GM19455 (cell line): ENCODE measurements around the gene DNAH2.

Source experiments
- ATAC-seq: cut with Tn5 transposase; IDR thresholded peaks from one replicate; pipeline ENCODE4 v1.9.1; 2021; ENCODE audit not compliant: unreplicated experiment

DNAH2 gene

DNA sequence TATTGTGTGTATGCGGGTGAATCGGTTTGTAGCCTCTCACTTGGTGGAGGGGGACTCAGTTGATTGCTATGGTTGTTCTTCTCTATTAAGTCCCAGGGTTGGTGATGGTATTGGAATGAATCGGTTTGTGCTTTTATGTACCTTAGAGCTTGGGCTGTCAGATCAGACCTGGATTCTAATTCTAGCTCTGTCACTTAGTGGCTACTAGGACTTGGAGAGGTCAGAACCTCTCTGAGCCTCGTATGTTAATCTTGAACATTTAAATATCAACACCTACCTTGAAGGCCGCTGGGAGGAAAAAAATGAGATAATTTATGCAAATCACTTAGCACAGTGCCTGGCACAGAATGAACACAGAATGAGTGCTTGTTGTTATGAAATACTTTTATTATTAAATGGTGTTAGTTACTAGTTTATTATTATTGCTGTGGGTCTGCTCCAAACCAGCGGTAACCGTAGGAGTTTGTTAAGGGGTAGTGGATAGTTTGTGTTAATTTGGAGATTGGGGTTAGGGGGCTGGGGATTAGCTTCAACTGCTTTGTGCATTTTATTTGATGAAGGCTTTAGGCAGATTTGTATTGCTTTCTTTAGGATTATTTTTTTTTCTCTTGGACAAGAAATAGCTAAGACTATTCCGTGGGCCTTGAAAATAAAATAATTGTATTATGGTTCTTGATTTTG, 120.0 kb downstream of the DNAH2 start:
- no peak for ATAC-seq

DNA sequence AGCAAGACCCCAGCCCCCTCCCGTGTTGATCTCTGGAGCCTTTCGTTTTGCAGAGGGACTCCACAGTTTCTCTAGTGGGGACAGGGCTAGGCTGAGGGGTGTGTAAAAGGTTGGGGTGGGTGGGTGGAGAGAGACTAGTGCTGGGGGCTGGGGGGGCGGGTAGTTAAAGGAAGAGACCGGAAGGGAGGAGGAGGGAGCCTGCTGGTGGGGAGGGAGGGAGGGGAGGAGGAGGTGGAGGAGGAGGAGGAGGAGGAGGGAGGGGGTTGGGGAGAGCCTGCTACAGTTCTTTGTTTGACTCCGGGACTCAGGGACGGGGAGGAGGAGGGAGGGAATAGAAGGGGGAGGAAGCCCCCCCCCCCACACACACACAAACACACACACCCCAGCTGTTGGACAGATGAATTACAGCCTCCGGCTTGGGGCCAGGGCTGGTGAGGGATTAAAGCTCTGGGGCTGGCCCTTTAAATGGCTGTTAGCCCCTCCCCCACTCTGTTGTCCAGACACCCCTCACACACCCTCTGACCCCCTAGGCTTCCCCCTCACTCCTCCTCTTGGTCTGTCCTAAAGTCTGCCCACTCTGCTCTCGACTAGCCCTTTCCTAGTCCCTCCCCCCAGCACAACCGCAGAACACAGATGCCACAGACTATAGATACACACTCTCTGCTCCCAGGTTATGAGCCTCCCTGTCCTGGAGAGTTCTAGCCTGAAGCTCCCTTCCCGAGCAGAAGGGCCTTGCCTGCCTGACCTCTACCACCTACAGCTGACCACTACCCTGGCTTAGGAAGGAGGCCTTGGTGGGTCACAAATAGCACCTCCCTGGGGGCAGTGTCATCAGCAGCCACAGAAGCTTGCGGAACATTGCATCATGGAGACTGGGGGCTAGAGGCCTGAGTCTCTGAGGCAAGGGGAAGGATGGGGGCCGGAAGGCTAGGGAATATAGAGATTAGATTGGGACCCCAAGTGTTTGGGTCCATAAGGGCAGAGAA, 120.8 kb downstream of the DNAH2 start:
- no peak for ATAC-seq

DNA sequence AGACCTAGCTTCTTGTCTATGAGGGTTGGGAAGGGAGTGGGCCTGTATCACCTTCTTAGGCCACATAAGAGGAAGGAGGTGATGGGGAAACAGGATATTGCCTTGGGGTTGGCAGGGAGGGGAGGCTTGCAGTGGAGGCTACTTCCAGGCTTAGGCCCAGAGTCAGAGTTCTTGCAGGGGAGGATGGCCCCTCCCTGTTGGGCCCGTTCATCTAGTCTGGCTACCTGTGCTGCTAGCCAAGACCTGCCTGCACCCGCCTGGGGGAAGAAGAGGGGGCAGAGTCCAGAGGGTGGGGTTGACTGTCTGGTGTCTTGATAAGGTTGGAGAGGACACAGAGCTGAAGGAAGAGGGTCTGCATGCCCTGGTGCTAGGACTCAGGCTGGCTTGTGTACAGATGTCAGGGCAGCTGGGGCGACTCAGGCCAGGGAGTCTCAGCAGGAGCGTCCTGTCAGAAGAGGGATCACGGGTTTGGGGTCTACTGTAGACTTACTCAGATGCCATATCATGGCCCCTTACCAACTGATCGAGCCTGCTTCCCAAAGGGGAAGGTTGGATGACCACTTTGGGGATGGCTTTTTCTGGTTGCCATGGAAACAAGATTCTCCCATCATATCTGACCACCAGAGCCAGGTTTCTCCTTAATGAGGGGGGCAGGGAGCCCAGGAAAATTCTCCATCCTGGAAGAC, 121.8 kb downstream of the DNAH2 start:
- ATAC-seq = no peak

DNA sequence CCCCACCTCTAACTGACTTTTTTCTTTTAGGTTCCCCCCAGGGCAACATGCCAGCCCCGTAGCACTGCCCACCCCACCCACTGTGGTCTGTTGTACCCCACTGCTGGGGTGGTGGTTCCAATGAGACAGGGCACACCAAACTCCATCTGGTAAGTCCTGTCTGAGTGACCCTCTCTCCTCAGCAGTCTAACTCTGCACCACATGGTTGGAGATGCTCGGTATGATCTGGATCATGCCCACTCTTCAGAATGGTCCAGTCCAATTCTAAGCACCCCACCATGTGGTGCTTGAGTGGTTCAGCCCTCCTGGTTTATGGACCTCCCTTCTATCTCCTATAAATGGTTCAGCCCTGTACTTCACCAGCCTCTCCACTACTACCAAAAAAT, 122.3 kb downstream of the DNAH2 start:
- no peak for ATAC-seq

DNA sequence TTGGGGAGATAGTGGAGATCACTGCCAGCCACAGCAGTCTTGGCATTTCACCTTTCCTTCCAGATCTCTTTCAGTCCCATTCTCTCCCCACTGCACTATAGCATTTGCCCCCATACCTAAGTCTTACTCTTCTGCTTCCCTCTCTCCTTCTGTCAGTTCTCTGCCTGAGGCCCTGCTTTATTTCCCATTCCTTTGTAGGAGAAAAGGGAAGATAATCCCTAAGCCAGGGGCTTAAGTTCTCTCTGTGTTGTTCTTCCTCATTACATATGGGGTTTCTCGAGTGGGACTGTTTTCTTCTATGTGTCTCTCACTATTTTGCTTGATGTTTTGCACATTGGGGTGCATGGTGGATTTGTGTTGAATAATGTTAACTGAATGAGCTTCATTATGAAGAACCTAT, 122.9 kb downstream of the DNAH2 start:
- ATAC-seq = no peak

DNA sequence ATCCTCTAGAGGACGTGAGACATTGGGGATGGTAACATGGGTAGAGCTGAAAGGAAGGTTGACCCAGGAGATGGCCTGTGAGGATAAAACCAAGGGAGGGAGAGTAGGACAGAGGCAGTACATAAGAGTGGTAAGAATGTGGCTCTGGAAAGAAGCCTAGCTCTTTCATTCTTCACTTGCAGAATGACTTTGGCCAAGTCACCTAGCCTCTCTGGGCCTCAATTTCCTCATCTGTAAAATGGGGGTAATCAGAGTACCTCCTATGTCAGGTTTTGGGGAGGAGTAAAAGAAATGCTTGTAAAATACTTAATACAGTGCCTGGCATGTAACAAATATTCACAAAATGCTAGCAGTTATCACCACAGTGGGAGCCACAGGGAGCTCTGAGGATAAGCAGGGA, 123.3 kb downstream of the DNAH2 start:
- no peak for ATAC-seq

DNA sequence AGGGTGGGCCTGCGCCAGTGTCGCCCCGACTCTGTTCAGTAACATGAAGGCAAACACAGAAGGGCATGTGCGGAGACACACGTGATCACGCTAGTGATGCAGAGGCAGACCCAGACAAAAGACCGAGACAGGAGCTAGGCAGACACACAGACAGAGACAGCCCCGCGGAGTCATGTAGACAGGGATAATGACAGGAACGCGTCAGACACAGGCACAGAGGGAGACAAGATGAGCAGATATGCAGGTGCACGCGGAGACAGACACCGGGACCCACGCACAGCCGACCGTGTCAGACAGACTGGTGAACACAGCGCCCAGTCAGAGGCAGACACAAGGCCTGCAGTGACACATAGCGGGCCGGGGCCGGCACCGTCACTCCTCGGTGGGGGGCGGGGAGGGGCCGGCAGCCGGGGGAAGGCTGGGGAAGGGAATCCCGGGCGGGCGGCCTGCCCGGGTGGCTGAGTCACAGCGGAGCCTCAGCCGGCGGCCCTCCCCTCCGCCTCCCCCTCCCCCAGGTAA, 123.9 kb downstream of the DNAH2 start:
- peak; percentile 8 for ATAC-seq

DNA sequence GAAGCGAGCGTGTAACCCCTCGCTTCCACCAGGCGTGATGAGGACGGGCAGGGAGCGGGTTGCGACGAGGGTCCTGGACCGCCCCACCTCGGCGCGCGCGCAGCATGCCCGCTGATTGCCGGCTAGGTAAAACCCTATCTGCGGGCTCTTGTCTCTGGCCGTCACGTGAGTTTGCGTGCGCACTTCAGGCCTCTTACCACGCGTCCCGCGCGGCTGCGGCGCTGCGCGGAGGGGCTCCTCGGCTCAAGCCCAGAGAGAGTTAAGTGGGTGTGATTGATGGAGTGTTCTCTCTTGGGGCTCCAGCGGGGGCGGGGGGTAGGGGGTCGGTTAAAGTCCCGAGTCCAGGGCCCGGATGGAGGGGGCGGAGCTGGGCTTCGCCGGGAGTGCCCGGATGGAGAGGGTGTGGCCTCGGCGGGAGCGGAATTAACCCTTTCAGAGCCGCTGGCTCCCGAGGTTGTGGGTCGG, 124.4 kb downstream of the DNAH2 start:
- peak; percentile 12 for ATAC-seq

DNA sequence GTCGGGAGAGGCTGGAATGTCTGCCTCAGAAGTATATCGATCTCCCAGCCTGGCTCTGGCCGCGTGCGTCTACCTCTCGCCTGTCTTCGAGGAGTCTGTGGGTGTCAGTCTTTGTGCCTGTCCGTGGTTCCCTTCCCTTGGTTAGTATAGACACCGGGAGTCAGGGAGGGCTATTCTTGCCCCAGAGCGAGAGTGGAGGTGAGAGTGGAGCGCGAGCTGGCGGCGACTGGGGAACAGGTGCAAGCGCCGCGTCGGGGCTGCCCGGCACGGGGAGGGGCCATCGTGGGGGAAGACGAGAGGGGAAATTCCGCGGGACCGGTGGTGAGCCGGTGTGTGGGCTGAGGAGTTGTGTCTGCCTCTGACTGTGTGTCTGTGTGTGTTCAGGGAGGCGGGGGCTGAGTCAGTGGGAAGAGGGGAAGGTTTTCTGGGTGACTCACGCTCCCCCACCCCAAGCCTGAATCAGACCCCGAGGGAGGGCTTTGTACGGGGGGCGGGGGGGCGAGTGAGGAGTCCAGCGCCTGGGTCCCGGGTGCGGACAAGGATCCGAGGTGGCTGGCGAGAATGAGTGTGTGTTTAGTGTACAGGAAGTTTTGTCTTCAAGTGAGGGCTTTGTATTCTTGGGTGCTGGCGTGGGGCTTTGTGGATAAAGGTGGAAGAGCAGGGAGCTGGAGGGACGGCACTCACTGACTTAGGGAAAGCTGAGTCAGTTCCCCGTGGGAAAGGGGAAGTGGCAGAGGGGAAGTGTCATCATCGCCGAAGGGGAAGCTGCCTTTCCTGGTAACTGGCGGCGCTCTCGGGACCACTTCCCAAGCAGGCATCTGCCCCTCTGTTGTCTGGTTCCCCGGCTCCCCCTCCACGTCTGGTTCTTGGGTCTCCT, 125.1 kb downstream of the DNAH2 start:
- peak; percentile 28 for ATAC-seq

DNA sequence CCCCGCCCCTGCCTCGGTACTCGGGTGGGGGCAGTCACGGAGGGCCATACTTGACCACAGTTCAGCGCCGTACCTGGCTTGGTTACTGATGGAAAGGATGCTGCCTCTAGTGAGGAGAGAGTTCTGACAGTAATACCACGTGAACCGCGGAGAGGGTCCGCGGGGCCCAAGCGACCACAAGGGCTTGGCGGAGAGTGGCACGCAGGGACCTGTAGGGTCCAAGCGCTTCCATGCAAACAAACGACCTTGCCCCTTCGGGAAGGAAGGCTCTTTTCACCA, 125.7 kb downstream of the DNAH2 start:
- no peak for ATAC-seq

DNA sequence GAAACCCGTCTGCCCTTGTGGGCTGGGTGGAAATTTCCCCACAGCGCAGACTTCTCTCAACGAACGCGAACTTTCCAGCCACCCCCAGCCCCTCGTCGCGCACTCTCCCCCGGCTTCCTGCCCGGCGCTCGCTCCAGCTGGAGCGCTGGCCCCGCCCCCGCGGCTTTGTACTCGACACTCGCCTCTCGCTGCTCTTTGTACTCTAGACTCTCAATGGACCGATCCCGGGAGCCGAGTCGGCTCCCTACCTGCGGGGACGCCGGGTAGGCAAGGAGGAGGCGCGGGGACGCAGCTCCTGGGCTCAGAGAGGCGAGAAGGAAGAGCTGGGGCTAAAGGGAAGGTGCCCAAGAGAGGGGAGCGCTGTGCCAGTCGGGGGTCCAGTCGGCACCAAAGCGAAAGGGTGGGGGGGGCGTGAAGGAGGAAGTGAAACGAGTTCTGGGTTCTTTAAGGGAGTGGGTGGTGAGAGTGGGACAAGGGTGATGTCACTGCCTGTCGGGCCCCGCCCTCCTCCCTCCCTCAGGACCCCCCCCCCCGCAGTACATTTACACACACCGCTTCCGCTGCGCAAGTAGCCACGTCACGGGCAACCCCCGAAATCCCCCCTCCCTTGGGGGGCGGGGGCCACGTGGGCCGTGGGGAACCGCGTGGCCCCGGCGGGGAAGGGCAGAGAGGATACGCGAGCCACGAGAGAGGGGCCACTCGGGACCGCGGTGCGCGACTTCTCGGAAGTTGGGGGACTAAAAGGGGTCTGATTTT, 126.2 kb downstream of the DNAH2 start:
- ATAC-seq = no peak

DNA sequence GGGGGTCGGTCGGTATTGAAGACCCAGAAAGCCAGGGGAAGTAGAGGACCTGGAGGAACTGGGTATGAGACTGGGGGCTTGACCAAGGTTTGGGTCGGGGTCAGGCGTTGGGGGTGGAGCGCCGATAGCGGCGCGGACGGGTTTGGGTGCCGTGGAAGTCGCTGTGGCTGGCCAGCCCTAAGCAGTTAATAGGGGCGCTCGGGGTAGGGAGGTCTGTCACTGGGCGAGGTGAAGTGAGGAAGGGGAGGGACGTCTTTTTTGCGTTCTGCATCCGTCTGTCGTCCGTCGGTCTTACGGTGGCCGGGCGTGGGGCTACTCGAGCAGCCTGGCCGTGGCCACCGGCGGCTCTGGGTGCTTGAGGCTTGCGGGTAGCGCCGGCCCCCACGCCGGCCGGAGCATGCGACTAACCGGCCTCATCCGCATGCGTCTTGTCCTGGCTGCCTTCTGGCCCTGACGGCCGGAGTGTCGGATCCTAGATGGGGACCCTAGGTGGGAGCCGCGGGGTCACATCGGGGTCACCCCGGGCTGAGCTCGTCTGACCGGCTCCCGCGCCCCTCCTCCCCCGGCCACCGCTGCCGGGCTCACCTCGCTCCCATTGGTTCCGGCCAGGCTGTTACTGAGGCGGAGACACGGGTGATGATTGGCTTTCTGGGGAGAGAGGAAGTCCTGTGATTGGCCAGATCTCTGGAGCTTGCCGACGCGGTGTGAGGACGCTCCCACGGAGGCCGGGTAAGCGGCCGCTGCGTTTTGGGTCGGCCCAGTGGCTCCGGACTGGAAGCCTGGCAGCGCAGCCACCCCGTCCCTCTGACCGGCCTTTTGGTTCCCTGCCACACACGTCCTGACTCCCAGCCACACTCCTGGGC, 127.0 kb downstream of the DNAH2 start:
- peak; percentile 54 for ATAC-seq

DNA sequence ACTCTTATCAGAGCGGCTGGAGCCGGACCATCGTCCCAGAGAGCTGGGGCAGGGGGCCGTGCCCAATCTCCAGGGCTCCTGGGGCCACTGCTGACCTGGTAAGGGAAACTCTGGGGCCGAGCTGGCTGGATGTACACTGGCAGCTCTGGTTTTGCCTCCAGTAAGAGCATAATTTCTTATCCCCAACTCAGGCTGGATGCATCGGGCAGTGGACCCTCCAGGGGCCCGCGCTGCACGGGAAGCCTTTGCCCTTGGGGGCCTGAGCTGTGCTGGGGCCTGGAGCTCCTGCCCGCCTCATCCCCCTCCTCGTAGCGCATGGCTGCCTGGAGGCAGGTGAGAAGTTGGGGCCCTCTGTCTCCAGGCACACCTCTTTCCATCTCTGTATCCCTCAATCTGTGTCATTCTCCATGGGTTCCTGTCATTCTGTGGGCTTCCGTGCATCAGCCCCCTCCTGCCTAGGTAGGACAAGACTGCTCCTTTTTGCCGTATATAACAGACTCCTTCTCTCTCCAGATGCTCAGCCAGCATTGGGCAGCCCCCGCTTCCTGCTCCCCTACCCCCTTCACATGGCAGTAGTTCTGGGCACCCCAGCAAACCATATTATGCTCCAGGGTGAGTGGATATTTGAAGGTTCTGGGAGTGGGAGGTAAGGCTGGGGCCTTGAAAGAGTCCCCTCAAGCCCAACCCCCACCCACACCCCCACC, 128.0 kb downstream of the DNAH2 start:
- ATAC-seq = no peak

DNA sequence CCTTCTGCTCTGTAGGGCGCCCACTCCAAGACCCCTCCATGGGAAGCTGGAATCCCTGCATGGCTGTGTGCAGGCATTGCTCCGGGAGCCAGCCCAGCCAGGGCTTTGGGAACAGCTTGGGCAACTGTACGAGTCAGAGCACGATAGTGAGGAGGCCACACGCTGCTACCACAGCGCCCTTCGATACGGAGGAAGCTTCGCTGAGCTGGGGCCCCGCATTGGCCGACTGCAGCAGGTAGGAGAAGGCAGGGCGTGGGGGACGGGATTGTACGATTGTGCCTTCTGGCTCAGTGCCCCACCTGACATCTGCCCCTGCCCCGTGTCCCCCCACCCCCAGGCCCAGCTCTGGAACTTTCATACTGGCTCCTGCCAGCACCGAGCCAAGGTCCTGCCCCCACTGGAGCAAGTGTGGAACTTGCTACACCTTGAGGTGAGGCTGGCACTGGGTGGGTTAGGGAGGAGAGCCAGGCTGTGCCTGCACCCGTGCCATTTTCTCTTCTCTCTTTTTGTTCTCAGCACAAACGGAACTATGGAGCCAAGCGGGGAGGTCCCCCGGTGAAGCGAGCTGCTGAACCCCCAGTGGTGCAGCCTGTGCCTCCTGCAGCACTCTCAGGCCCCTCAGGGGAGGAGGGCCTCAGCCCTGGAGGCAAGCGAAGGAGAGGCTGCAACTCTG, 128.7 kb downstream of the DNAH2 start:
- ATAC-seq = no peak

DNA sequence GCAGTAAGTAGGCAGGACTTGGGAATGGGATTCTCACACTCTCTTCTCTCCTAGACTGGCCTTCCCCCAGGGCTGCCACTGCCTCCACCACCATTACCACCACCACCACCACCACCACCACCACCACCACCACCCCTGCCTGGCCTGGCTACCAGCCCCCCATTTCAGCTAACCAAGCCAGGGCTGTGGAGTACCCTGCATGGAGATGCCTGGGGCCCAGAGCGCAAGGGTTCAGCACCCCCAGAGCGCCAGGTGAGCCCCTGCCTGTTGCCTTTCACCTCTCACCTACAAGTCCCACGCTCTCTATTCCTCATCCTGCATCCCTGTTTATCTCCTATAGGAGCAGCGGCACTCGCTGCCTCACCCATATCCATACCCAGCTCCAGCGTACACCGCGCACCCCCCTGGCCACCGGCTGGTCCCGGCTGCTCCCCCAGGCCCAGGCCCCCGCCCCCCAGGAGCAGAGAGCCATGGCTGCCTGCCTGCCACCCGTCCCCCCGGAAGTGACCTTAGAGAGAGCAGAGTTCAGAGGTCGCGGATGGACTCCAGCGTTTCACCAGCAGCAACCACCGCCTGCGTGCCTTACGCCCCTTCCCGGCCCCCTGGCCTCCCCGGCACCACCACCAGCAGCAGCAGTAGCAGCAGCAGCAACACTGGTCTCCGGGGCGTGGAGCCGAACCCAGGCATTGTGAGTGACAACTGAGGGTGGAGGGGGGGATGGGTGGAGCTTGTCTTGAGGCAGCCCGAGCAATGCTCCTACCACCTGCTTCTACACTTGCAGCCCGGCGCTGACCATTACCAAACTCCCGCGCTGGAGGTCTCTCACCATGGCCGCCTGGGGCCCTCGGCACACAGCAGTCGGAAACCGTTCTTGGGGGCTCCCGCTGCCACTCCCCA, 129.5 kb downstream of the DNAH2 start:
- ATAC-seq = no peak

DNA sequence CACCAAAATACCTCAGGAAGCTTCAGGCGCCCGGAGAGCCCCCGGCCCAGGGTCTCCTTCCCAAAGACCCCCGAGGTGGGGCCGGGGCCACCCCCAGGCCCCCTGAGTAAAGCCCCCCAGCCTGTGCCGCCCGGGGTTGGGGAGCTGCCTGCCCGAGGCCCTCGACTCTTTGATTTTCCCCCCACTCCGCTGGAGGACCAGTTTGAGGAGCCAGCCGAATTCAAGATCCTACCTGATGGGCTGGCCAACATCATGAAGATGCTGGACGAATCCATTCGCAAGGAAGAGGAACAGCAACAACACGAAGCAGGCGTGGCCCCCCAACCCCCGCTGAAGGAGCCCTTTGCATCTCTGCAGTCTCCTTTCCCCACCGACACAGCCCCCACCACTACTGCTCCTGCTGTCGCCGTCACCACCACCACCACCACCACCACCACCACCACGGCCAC, 130.6 kb downstream of the DNAH2 start:
- ATAC-seq = no peak

DNA sequence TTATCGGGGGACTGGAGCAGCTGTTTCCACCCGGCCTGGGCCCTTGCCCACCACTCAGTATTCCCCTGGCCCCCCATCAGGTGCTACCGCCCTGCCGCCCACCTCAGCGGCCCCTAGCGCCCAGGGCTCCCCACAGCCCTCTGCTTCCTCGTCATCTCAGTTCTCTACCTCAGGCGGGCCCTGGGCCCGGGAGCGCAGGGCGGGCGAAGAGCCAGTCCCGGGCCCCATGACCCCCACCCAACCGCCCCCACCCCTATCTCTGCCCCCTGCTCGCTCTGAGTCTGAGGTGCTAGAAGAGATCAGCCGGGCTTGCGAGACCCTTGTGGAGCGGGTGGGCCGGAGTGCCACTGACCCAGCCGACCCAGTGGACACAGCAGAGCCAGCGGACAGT, 131.2 kb downstream of the DNAH2 start:
- no peak for ATAC-seq
